PC-9 (cell line): ENCODE data around the gene CD79B.

Experiments used
- CTCF ChIP-seq: fragments of 200-600 bp; sonication (generic); conservative IDR thresholded peaks from 2 replicates; pipeline ENCODE4 v1.6.1; 2017; ENCODE audit warnings: mixed run types, antibody characterized with exemption, mild to moderate bottlenecking, moderate library complexity
- EZH2 ChIP-seq: fragments of 200-600 bp; sonication (generic); IDR thresholded peaks from 2 replicates; pipeline ENCODE4 v1.8.0; 2017; ENCODE audit warnings: antibody characterized with exemption, low read depth

GRCh38 chr17:63950940-63951907 is 19.1 kb upstream of the CD79B start:
- TF ChIP-seq CTCF (peak; percentile 83), EZH2 (no peak)
